Karpas-422 (cell line): ENCODE measurements around the gene SAMD8. TPM values are rescaled to one million over a fixed set of nuclear protein-coding genes. Genes with fewer than 3 reads are reported as not detected.

Experiments
- DNase-seq: peaks from one replicate; pipeline ENCODE4 v3.0.0-alpha.2; 2015
- H2AFZ ChIP-seq: fragments of 200-600 bp; sonication (generic); 2 replicates; pipeline ENCODE4 v1.6.1; 2014; ENCODE audit warnings: antibody characterized with exemption, low read length, mixed read lengths
- H3K27ac ChIP-seq: fragments of 200-600 bp; sonication (generic); 2 replicates; pipeline ENCODE4 v1.5.1; 2014; ENCODE audit warnings: mild to moderate bottlenecking, low read length, moderate library complexity
- H3K27me3 ChIP-seq: fragments of 200-600 bp; sonication (generic); 2 replicates; pipeline ENCODE4 v1.6.1; 2014; ENCODE audit warnings: low read length, mixed read lengths
- H3K36me3 ChIP-seq: fragments of 200-600 bp; sonication (generic); 2 replicates; pipeline ENCODE4 v1.6.1; 2014; ENCODE audit warnings: low read length, mixed read lengths; ENCODE audit not compliant: insufficient read depth
- H3K4me1 ChIP-seq: fragments of 200-600 bp; sonication (generic); 2 replicates; pipeline ENCODE4 v1.6.1; 2014; ENCODE audit warnings: mild to moderate bottlenecking, low read length, mixed read lengths
- H3K4me2 ChIP-seq: fragments of 200-600 bp; sonication (generic); 2 replicates; pipeline ENCODE4 v1.6.1; 2014; ENCODE audit warnings: low read length, low read depth, mild to moderate bottlenecking; ENCODE audit not compliant: poor library complexity, severe bottlenecking
- H3K4me3 ChIP-seq: fragments of 200-600 bp; sonication (generic); 2 replicates; pipeline ENCODE4 v1.5.1; 2014; ENCODE audit warnings: mild to moderate bottlenecking, antibody characterized with exemption, low read length, mixed read lengths
- H3K79me2 ChIP-seq: fragments of 200-600 bp; sonication (generic); 2 replicates; pipeline ENCODE4 v1.6.1; 2014; ENCODE audit warnings: mild to moderate bottlenecking, low read length, mixed read lengths
- H3K9ac ChIP-seq: fragments of 200-600 bp; sonication (generic); 2 replicates; pipeline ENCODE4 v1.6.0; 2014; ENCODE audit warnings: low read length
- H3K9me2 ChIP-seq: fragments of 200-600 bp; sonication (generic), shearing (Covaris generic); replicated peaks from 2 replicates; pipeline ENCODE4 v1.6.0; 2014; ENCODE audit warnings: mild to moderate bottlenecking, low read length, moderate library complexity; ENCODE audit not compliant: insufficient read depth
- H3K9me3 ChIP-seq: fragments of 300-700, 200-600 bp; sonication (generic); 2 replicates; pipeline ENCODE4 v1.6.1; 2014; ENCODE audit warnings: low read length, mixed read lengths
- H4K20me1 ChIP-seq: fragments of 200-600 bp; sonication (generic); 2 replicates; pipeline ENCODE4 v1.6.1; 2014; ENCODE audit warnings: mild to moderate bottlenecking, antibody characterized with exemption, low read length, low read depth; ENCODE audit not compliant: insufficient read depth
- total RNA-seq: library from RNA; depleted of rRNA; stranded (reverse); fragments of >200 nt; shearing (Covaris generic); gene quantifications from 2 replicates; pipeline ENCODE4 v1.2.3, GENCODE V29; 2014; ENCODE audit warnings: low replicate concordance

SAMD8 gene
- total RNA-seq, 1 experiment from 2014 or later = 18.8 TPM

- H2AFZ ChIP-seq = no peak overlapping the region
- H3K4me3 ChIP-seq = no peak overlapping the region
- H3K4me1 ChIP-seq = no peaks in the 10 kb centered on the region
- H3K9me2 ChIP-seq = no peaks in the 10 kb centered on the region
- H3K27me3 ChIP-seq = no peaks in the 10 kb centered on the region
- no peak for DNase-seq
- H3K9me3 ChIP-seq = no peaks in the 10 kb centered on the region
- no peaks in the 10 kb centered on the region for H3K79me2 ChIP-seq
- no peak overlapping the region for H3K27ac ChIP-seq
- H4K20me1 ChIP-seq = no peaks in the 10 kb centered on the region
- no peak overlapping the region for H3K4me2 ChIP-seq
- no peaks in the 10 kb centered on the region for H3K36me3 ChIP-seq
- no peak overlapping the region for H3K9ac ChIP-seq
Observed at GRCh38 chr10:75079436-75080083, 31.9 kb upstream of the SAMD8 start.

- no peak overlapping the region for H3K4me2 ChIP-seq
- H3K9me3 ChIP-seq = no peaks in the 10 kb centered on the region
- no peaks in the 10 kb centered on the region for H3K79me2 ChIP-seq
- no peak for DNase-seq
- no peaks in the 10 kb centered on the region for H3K36me3 ChIP-seq
- H3K4me3 ChIP-seq = no peak overlapping the region
- H3K4me1 ChIP-seq = no peaks in the 10 kb centered on the region
- no peaks in the 10 kb centered on the region for H4K20me1 ChIP-seq
- no peak overlapping the region for H3K9ac ChIP-seq
- H3K9me2 ChIP-seq = no peaks in the 10 kb centered on the region
- H3K27me3 ChIP-seq = no peaks in the 10 kb centered on the region
- no peak overlapping the region for H2AFZ ChIP-seq
- no peak overlapping the region for H3K27ac ChIP-seq
Observed at GRCh38 chr10:75080554-75080953, 30.9 kb upstream of the SAMD8 start.

- DNase-seq = no peak
- no peaks in the 10 kb centered on the region for H3K79me2 ChIP-seq
- H3K4me3 ChIP-seq = no peak overlapping the region
- H3K9me3 ChIP-seq = no peaks in the 10 kb centered on the region
- no peak overlapping the region for H3K27ac ChIP-seq
- H4K20me1 ChIP-seq = no peaks in the 10 kb centered on the region
- H3K9me2 ChIP-seq = no peaks in the 10 kb centered on the region
- no peaks in the 10 kb centered on the region for H3K36me3 ChIP-seq
- no peaks in the 10 kb centered on the region for H3K4me1 ChIP-seq
- no peaks in the 10 kb centered on the region for H3K27me3 ChIP-seq
- no peak overlapping the region for H3K9ac ChIP-seq
- H3K4me2 ChIP-seq = no peak overlapping the region
- no peak overlapping the region for H2AFZ ChIP-seq
Observed at GRCh38 chr10:75081379-75081778, 30.1 kb upstream of the SAMD8 start.

- no peaks in the 10 kb centered on the region for H3K4me1 ChIP-seq
- H3K27me3 ChIP-seq = no peaks in the 10 kb centered on the region
- no peaks in the 10 kb centered on the region for H3K9me3 ChIP-seq
- H3K27ac ChIP-seq = no peak overlapping the region
- no peak for DNase-seq
- H3K4me2 ChIP-seq = no peak overlapping the region
- H2AFZ ChIP-seq = no peak overlapping the region
- no peak overlapping the region for H3K9ac ChIP-seq
- no peak overlapping the region for H3K4me3 ChIP-seq
- no peaks in the 10 kb centered on the region for H3K9me2 ChIP-seq
- no peaks in the 10 kb centered on the region for H3K36me3 ChIP-seq
- no peaks in the 10 kb centered on the region for H3K79me2 ChIP-seq
- no peaks in the 10 kb centered on the region for H4K20me1 ChIP-seq
Observed at GRCh38 chr10:75083972-75084833, 27.3 kb upstream of the SAMD8 start.

GRCh38 chr10:75084834-75085384, 26.5 kb upstream of the SAMD8 start:
- Histone ChIP-seq H3K27ac (no peak overlapping the region), H3K9ac (no peak overlapping the region), H3K79me2 (no peaks in the 10 kb centered on the region), H3K4me1 (no peaks in the 10 kb centered on the region), H3K36me3 (no peaks in the 10 kb centered on the region), H3K4me3 (no peak overlapping the region), H3K4me2 (no peak overlapping the region), H4K20me1 (no peaks in the 10 kb centered on the region), H3K9me2 (no peaks in the 10 kb centered on the region), H3K9me3 (no peaks in the 10 kb centered on the region), H2AFZ (no peak overlapping the region), H3K27me3 (no peaks in the 10 kb centered on the region)
- DNase-seq = no peak

GRCh38 chr10:75086278-75086934, 25.1 kb upstream of the SAMD8 start:
- Histone ChIP-seq H3K9me2 (no peaks in the 10 kb centered on the region), H3K4me1 (peaks cover 5% of the 10 kb centered on the region), H3K4me3 (no peak overlapping the region), H3K4me2 (no peak overlapping the region), H4K20me1 (no peaks in the 10 kb centered on the region), H3K27me3 (no peaks in the 10 kb centered on the region), H3K27ac (no peak overlapping the region), H3K9ac (no peak overlapping the region), H2AFZ (no peak overlapping the region), H3K79me2 (no peaks in the 10 kb centered on the region), H3K36me3 (no peaks in the 10 kb centered on the region), H3K9me3 (no peaks in the 10 kb centered on the region)
- no peak for DNase-seq

GRCh38 chr10:75088640-75089039, 22.8 kb upstream of the SAMD8 start:
- DNase-seq = no peak
- H3K9me2 ChIP-seq = no peaks in the 10 kb centered on the region
- no peak overlapping the region for H2AFZ ChIP-seq
- H3K4me1 ChIP-seq = peaks cover 6% of the 10 kb centered on the region
- no peaks in the 10 kb centered on the region for H3K36me3 ChIP-seq
- no peak overlapping the region for H3K4me2 ChIP-seq
- no peak overlapping the region for H3K4me3 ChIP-seq
- no peaks in the 10 kb centered on the region for H4K20me1 ChIP-seq
- no peak overlapping the region for H3K9ac ChIP-seq
- no peak overlapping the region for H3K27ac ChIP-seq
- H3K79me2 ChIP-seq = no peaks in the 10 kb centered on the region
- no peaks in the 10 kb centered on the region for H3K27me3 ChIP-seq
- no peaks in the 10 kb centered on the region for H3K9me3 ChIP-seq

- no peak overlapping the region for H3K4me2 ChIP-seq
- peaks cover 6% of the 10 kb centered on the region for H3K4me1 ChIP-seq
- DNase-seq = no peak
- no peaks in the 10 kb centered on the region for H3K27me3 ChIP-seq
- H4K20me1 ChIP-seq = no peaks in the 10 kb centered on the region
- H3K9me3 ChIP-seq = no peaks in the 10 kb centered on the region
- H3K4me3 ChIP-seq = no peak overlapping the region
- no peaks in the 10 kb centered on the region for H3K79me2 ChIP-seq
- H3K36me3 ChIP-seq = no peaks in the 10 kb centered on the region
- H2AFZ ChIP-seq = no peak overlapping the region
- H3K27ac ChIP-seq = no peak overlapping the region
- H3K9me2 ChIP-seq = no peaks in the 10 kb centered on the region
- no peak overlapping the region for H3K9ac ChIP-seq
Observed at GRCh38 chr10:75089634-75090033, 21.8 kb upstream of the SAMD8 start.
